Ovary (tissue), 3 donors: ENCODE results near the gene STUM.

Experiments
- EP300 ChIP-seq: sonication (generic); formaldehyde crosslinking; IDR thresholded peaks from one replicate; pipeline ENCODE4 v1.6.1; 2017; ENCODE audit warnings: antibody characterized with exemption
- POLR2A ChIP-seq: fragments of 450-650 bp; IDR thresholded peaks from one replicate; pipeline ENCODE4 v1.6.1; 2017; ENCODE audit warnings: antibody characterized with exemption, mild to moderate bottlenecking, moderate library complexity
- TF ChIP-seq, protein P1 (sequence below), 3 donors: fragments of 450-650 bp in 2 of 3; fragments of 200-600 bp in 1 of 3; IDR thresholded peaks; one replicate each; pipeline versions ENCODE4 v1.5.1 to v1.8.0; 2016 to 2022; ENCODE audit warnings: antibody characterized with exemption in 3 of 3, mild to moderate bottlenecking in 1 of 3
- donor health status: DM: no; HTN: no; CAD: no.

DNA sequence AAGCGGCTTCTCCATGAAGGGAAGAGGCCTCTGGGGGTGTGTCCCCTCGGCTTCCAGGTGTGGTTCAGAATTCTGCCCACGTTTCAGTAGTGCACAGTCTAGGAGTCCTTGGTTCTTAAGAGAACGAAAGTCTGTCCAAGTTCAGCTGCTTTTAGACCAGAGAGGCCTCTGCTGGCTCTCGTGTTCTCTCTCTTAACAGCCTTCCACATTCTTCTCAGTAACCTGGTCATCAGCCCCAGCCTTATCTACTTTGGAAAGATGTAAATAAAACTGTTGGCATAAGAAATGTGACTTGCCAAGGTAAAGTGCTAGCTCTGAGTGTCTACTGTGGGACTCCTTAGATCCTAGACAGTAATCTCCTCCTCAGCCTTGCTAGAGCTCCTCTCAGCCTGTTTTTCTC is 15.3 kb upstream of the STUM start:
- TF ChIP-seq, protein P1, sequence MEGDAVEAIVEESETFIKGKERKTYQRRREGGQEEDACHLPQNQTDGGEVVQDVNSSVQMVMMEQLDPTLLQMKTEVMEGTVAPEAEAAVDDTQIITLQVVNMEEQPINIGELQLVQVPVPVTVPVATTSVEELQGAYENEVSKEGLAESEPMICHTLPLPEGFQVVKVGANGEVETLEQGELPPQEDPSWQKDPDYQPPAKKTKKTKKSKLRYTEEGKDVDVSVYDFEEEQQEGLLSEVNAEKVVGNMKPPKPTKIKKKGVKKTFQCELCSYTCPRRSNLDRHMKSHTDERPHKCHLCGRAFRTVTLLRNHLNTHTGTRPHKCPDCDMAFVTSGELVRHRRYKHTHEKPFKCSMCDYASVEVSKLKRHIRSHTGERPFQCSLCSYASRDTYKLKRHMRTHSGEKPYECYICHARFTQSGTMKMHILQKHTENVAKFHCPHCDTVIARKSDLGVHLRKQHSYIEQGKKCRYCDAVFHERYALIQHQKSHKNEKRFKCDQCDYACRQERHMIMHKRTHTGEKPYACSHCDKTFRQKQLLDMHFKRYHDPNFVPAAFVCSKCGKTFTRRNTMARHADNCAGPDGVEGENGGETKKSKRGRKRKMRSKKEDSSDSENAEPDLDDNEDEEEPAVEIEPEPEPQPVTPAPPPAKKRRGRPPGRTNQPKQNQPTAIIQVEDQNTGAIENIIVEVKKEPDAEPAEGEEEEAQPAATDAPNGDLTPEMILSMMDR (IDR thresholded peaks at IDR 0.05): no peak
- TF ChIP-seq POLR2A: no peak
- TF ChIP-seq EP300: no peak
